Fibroblast of pulmonary artery (primary cell): ENCODE data around the gene SRGAP1.
"Not testable (repeated sequence)": the region's sequence is repeated elsewhere in the genome, so short reads cannot be mapped to it uniquely, and the experiment has no call there.

Experiments used
- DNase-seq: peaks from one replicate; pipeline ENCODE4 v3.0.0-alpha.2; 2010; ENCODE audit warnings: low read depth
- H3K4me3 ChIP-seq: replicated peaks from 2 replicates; pipeline ENCODE4 v1.5.1; 2011; ENCODE audit warnings: low read depth, mild to moderate bottlenecking, control low read depth, low read length, moderate library complexity
- TF ChIP-seq, protein P1 (sequence below): IDR thresholded peaks from 2 replicates; pipeline ENCODE4 v1.5.1; 2011; ENCODE audit warnings: mild to moderate bottlenecking, control low read depth, low read length, inconsistent platforms; ENCODE audit errors: missing control alignments

SRGAP1 gene

DNA sequence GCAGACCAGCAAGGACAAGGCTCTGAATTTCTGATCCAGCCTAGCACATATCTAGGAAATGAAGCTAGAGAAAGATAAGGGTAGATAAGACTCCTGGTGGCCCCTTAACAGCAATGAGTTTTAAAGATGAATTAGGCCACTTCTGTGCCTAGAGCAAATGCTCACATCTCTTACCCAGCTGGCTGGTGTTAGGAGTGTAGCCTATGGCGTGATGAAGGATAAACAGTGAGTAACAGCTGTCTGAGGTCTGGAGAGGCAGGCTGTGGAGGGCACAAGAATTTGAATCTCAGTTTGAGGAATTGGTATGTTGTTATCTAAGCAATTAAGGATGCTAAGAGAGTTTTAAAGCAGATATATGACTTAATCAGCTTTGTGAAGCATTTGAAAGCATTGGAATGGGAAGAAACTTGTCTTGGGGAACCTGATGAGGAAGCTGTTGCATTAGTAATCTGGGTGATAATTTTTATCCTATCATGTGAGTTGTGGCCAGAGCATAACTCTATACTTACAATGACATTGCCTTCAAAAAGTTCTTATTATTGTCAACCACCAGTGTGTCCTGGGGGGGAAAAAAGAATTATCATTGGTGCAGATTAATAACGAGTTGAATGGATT lies 161.8 kb downstream of the SRGAP1 start:
- H3K4me3 ChIP-seq: no peak overlapping the region
- peak; percentile 54 for DNase-seq
- TF ChIP-seq, protein P1, sequence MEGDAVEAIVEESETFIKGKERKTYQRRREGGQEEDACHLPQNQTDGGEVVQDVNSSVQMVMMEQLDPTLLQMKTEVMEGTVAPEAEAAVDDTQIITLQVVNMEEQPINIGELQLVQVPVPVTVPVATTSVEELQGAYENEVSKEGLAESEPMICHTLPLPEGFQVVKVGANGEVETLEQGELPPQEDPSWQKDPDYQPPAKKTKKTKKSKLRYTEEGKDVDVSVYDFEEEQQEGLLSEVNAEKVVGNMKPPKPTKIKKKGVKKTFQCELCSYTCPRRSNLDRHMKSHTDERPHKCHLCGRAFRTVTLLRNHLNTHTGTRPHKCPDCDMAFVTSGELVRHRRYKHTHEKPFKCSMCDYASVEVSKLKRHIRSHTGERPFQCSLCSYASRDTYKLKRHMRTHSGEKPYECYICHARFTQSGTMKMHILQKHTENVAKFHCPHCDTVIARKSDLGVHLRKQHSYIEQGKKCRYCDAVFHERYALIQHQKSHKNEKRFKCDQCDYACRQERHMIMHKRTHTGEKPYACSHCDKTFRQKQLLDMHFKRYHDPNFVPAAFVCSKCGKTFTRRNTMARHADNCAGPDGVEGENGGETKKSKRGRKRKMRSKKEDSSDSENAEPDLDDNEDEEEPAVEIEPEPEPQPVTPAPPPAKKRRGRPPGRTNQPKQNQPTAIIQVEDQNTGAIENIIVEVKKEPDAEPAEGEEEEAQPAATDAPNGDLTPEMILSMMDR: no peak

DNA sequence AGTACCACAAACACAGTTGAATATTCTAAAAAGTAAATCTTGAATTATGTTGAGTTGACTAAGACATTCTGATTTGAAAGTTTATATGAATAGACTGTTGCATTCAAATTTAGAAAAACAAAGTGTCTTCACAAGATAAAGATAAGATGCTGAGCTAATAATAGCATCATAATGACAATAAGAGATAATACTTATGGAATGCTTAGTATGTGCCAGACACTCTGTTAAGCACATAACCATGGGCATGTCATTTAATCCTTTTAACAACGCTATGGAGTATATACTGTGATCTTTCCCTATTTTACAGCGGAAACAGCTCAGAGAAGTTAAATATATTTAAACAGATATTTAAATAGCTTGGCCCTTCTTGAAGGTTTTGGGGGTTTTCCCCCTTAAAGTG lies 163.4 kb downstream of the SRGAP1 start:
- H3K4me3 ChIP-seq: no peak overlapping the region
- TF ChIP-seq, protein P1: no peak
- no peak for DNase-seq

DNA sequence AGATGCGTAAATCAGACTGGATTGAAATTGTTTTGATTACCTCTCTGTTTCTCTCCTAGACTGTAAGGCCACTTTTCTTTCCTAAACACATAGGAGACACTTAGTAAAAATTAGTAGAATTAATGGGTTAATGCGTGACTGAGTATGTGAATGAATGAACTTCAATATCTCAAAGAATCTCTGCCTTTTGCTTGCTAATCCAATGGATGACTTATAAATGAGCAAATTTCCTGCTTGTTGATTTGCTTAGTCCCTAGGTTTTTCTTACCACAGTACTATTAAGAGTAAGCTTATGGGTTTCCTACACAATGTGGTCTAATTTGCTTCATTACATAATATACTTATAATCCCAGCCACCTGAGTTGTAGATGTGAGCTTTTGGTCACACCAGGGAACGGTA lies 164.1 kb downstream of the SRGAP1 start:
- no peak overlapping the region for H3K4me3 ChIP-seq
- DNase-seq: no peak
- TF ChIP-seq, protein P1: no peak

DNA sequence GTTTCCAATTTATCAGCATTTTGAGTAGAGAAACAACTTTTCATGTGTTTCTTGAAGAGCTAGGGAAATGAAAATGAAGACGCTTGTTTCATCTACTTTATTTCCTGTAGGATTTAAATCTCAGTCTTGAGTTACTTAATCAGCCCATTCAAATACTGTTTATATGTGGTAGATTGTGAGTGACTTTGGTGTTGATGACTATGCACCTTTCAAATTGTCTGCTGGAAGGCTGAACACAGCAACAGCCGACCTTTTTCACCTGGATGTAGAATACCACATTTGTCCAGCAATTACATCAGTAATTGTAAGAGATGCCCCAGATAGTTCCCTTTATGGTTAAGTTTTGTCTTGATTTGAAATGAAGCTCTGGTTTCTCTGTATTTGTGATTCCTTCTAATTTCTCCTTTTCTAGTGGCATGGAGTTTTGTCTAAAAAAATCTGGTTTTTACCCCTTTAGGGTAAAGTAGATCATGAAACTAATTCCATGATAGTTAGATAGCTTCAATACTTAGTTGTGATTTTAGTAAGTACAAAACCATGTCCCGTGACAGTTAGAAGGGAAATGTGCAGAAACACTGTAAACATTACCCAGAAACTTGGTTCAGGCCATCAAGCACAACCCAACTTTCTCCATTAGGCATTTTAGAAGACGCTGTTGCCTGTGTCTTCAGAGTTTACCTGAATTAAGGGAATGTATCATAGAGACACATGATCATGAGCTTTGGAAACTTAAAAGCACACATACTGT lies 165.0 kb downstream of the SRGAP1 start:
- TF ChIP-seq, protein P1: no peak
- no peak for DNase-seq
- no peak overlapping the region for H3K4me3 ChIP-seq

DNA sequence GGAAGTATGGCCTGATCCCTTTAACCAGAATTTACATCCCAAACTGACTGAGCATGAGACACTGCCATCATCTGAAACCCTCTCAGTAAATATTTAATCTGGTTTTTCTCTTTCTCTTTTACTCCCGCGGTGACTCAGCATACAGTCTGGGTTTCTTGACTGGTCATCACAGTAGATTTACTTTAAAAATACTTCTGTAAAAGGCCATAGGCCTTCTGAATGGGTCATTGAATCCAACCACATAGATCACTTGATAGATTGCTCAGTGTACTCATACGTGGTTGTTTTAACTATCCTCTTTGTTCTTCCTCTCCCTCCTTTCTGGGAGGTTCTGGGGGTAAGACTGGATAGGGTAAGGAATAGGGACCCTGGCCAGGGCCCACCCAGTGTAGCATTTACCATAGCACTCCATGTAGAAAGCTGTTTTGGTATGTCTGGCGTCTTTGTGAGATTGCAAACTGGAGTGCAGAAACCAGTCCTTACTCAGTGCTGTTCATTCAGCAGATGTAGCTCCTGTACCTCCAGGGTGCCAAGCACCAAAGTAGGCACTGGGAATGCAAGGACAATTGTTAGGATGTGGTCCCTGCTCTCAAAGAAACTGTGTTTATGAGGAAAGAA lies 165.7 kb downstream of the SRGAP1 start:
- DNase-seq: peak; percentile 45
- no peak overlapping the region for H3K4me3 ChIP-seq
- TF ChIP-seq, protein P1: no peak

DNA sequence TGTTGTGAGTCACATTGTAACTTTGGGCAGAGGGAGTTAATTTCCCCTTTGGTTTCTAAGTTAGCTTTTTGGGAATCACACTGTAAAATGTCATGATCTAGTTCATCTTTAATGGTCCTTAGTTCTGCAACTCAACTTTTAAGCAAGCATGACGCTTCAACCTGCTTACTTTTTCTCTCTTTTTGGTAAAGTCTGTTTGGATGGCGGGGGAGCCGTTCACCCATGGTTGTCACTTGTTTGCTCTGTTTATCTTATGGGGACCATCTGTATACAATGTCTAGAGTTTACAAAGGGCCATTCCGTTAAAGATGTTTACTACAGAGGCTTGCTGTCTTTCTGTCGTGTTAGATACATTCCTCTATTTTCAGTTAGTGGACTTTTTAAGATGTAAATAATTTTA lies 172.0 kb downstream of the SRGAP1 start:
- DNase-seq: no peak
- TF ChIP-seq, protein P1: no peak
- H3K4me3 ChIP-seq: no peak overlapping the region

DNA sequence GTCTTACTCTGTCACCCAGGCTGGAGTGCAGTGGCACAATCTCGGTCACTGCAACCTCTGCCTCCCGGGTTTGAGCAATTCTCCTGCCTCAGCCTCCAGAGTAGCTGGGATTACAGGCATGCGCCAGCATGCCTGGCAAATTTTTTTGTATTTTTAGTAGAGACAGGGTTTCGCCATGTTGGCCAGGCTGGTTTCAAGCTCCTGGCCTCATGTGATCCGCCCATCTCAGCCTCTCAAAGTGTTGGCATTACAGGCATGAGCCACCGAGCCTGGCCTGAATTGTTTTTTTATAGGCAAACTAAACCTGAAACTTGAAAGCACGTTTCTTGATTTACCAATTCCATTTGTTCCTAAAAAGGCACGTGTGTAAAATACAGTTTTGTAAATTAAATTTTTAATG lies 173.6 kb downstream of the SRGAP1 start:
- not testable (repeated sequence) for H3K4me3 ChIP-seq, DNase-seq
